T-helper 17 cell (primary cell): ENCODE measurements around the gene MBIP. TPM values are rescaled to one million over a fixed set of nuclear protein-coding genes. Genes with fewer than 3 reads are reported as not detected.

Experiments used
- ATAC-seq: fragments of 150-1000 bp; cut with Tn5 transposase; 2 replicates; pipeline ENCODE4 v1.10.0; 2021; ENCODE audit warnings: mild to moderate bottlenecking, moderate library complexity
- DNase-seq, 3 donors: peaks; one replicate each; pipeline versions ENCODE4 v3.0.0 to v3.0.0-alpha.2; 2020 to 2021
- H3K9me3 ChIP-seq: one replicate; pipeline ENCODE4 v1.7.0; 2013; ENCODE audit warnings: low read length, mild to moderate bottlenecking; ENCODE audit not compliant: control insufficient read depth, poor library complexity, severe bottlenecking
- H3K27ac Mint-ChIP-seq: one replicate; pipeline ENCODE4 v1.8.0; 2022; ENCODE audit warnings: mild to moderate bottlenecking, moderate library complexity, mixed read lengths
- H3K27me3 Mint-ChIP-seq: one replicate; pipeline ENCODE4 v1.8.0; 2022; ENCODE audit warnings: mixed read lengths
- H3K36me3 Mint-ChIP-seq: one replicate; pipeline ENCODE4 v1.8.0; 2022; ENCODE audit warnings: low read depth, mixed read lengths
- H3K4me1 Mint-ChIP-seq: one replicate; pipeline ENCODE4 v1.8.0; 2022; ENCODE audit warnings: mild to moderate bottlenecking, mixed read lengths
- H3K4me3 Mint-ChIP-seq: one replicate; pipeline ENCODE4 v1.8.0; 2022; ENCODE audit warnings: mild to moderate bottlenecking, moderate library complexity, mixed read lengths
- total RNA-seq, 4 donors: library from RNA in 2 of 4; stranded (reverse) in 2 of 4; gene quantifications; one replicate each; pipeline ENCODE4 v1.2.3 and lab custom pipeline; 2022 to 2026

MBIP gene
- total RNA-seq, 2 donors from 2014 or later: 44.3 to 46.4 TPM

GRCh38 chr14:36271939-36272907 is 48.2 kb downstream of the MBIP start:
- H3K27me3 Mint-ChIP-seq: peaks cover 76% of the 10 kb centered on the region

GRCh38 chr14:36271222-36271621 is 49.2 kb downstream of the MBIP start:
- no peak overlapping the region for H3K27ac Mint-ChIP-seq
- no peak overlapping the region for H3K4me3 Mint-ChIP-seq
- DNase-seq (no peak), ATAC-seq (no peak)
- no peaks in the 10 kb centered on the region for H3K36me3 Mint-ChIP-seq
- H3K9me3 ChIP-seq: no peaks in the 10 kb centered on the region
- peaks cover 71% of the 10 kb centered on the region for H3K27me3 Mint-ChIP-seq
- H3K4me1 Mint-ChIP-seq: peaks cover 11% of the 10 kb centered on the region

More at GRCh38 chr14:36271939-36272907, 48.2 kb downstream of the MBIP start:
- H3K4me3 Mint-ChIP-seq: peak overlapping the region; percentile 85
- no peaks in the 10 kb centered on the region for H3K9me3 ChIP-seq
- DNase-seq: no peak
- H3K4me1 Mint-ChIP-seq: peaks cover 11% of the 10 kb centered on the region
- H3K27ac Mint-ChIP-seq: peak overlapping the region; percentile 29
- no peaks in the 10 kb centered on the region for H3K36me3 Mint-ChIP-seq
- ATAC-seq: peak; percentile 41

- Mint-ChIP-seq H3K36me3 (no peaks in the 10 kb centered on the region), H3K27me3 (peaks cover 67% of the 10 kb centered on the region), H3K4me3 (no peak overlapping the region), H3K27ac (no peak overlapping the region), H3K4me1 (peaks cover 11% of the 10 kb centered on the region)
- no peaks in the 10 kb centered on the region for H3K9me3 ChIP-seq
- no peak for ATAC-seq
- no peak for DNase-seq
Observed at GRCh38 chr14:36270191-36270590, 50.2 kb downstream of the MBIP start.

- Mint-ChIP-seq H3K4me3 (no peak overlapping the region), H3K4me1 (peaks cover 9% of the 10 kb centered on the region), H3K27ac (no peak overlapping the region), H3K36me3 (no peaks in the 10 kb centered on the region), H3K27me3 (peaks cover 53% of the 10 kb centered on the region)
- no peaks in the 10 kb centered on the region for H3K9me3 ChIP-seq
- no peak for DNase-seq
- ATAC-seq: no peak
Observed at GRCh38 chr14:36268121-36268520, 52.3 kb downstream of the MBIP start.

GRCh38 chr14:36264595-36264994 is 55.8 kb downstream of the MBIP start:
- Mint-ChIP-seq H3K4me1 (no peaks in the 10 kb centered on the region), H3K27me3 (peaks cover 23% of the 10 kb centered on the region), H3K4me3 (no peak overlapping the region), H3K36me3 (no peaks in the 10 kb centered on the region), H3K27ac (no peak overlapping the region)
- no peaks in the 10 kb centered on the region for H3K9me3 ChIP-seq
- no peak for DNase-seq
- no peak for ATAC-seq

GRCh38 chr14:36264107-36264506 is 56.3 kb downstream of the MBIP start:
- Mint-ChIP-seq H3K36me3 (no peaks in the 10 kb centered on the region), H3K27me3 (peaks cover 18% of the 10 kb centered on the region), H3K27ac (no peak overlapping the region), H3K4me1 (no peaks in the 10 kb centered on the region), H3K4me3 (no peak overlapping the region)
- H3K9me3 ChIP-seq: no peaks in the 10 kb centered on the region
- DNase-seq: no peak
- ATAC-seq: no peak

GRCh38 chr14:36260970-36261640 is 59.3 kb downstream of the MBIP start:
- ATAC-seq: no peak
- Mint-ChIP-seq H3K4me3 (no peak overlapping the region), H3K27ac (no peak overlapping the region), H3K36me3 (no peaks in the 10 kb centered on the region), H3K27me3 (peaks cover 11% of the 10 kb centered on the region), H3K4me1 (no peaks in the 10 kb centered on the region)
- H3K9me3 ChIP-seq: no peaks in the 10 kb centered on the region
- DNase-seq: no peak

GRCh38 chr14:36258241-36258640 is 62.2 kb downstream of the MBIP start:
- H3K27ac Mint-ChIP-seq: no peak overlapping the region
- no peak overlapping the region for H3K4me3 Mint-ChIP-seq
- ATAC-seq (no peak), DNase-seq (no peak)
- no peaks in the 10 kb centered on the region for H3K4me1 Mint-ChIP-seq
- no peaks in the 10 kb centered on the region for H3K36me3 Mint-ChIP-seq
- H3K9me3 ChIP-seq: no peaks in the 10 kb centered on the region
- peaks cover 18% of the 10 kb centered on the region for H3K27me3 Mint-ChIP-seq

GRCh38 chr14:36256126-36256801 is 64.2 kb downstream of the MBIP start:
- H3K27me3 Mint-ChIP-seq: peaks cover 17% of the 10 kb centered on the region
- H3K4me1 Mint-ChIP-seq: no peaks in the 10 kb centered on the region
- ATAC-seq: no peak

GRCh38 chr14:36254020-36254624 is 66.3 kb downstream of the MBIP start:
- no peaks in the 10 kb centered on the region for H3K36me3 Mint-ChIP-seq
- no peaks in the 10 kb centered on the region for H3K4me1 Mint-ChIP-seq
- H3K4me3 Mint-ChIP-seq: no peak overlapping the region
- H3K9me3 ChIP-seq: no peaks in the 10 kb centered on the region
- no peak overlapping the region for H3K27ac Mint-ChIP-seq
- H3K27me3 Mint-ChIP-seq: peaks cover 17% of the 10 kb centered on the region
- DNase-seq: no peak
- no peak for ATAC-seq

More at GRCh38 chr14:36256126-36256801, 64.2 kb downstream of the MBIP start:
- Mint-ChIP-seq H3K27ac (no peak overlapping the region), H3K36me3 (no peaks in the 10 kb centered on the region), H3K4me3 (no peak overlapping the region)
- DNase-seq: no peak
- H3K9me3 ChIP-seq: no peaks in the 10 kb centered on the region
